IMR-90 (cell line): ENCODE measurements around the gene NDST3. TPM values are rescaled to one million over a fixed set of nuclear protein-coding genes. Genes with fewer than 3 reads are reported as not detected.

Source experiments
- ATAC-seq: fragments of 200-7000 bp; cut with Tn5 transposase; 2 replicates; pipeline ENCODE4 v1.9.1; 2020; ENCODE audit warnings: low read depth, mild to moderate bottlenecking, moderate library complexity
- BruUV-seq: library from RNA; stranded (reverse); fragments of 400-500 nt; replicated peaks from 2 replicates; lab custom pipeline; 2021; lab: Mats Ljungman, UMichigan
- CTCF ChIA-PET: fragments of 300-600 bp; formaldehyde crosslinking; extraction: SDS; loops from one replicate; lab custom pipeline; 2021; ENCODE audit warnings: antibody characterized with exemption; lab: Yijun Ruan, JAX
- POLR2A ChIA-PET: fragments of 300-600 bp; sonication (Branson Sonifier 250); formaldehyde crosslinking; loops from one replicate; lab custom pipeline; 2022; ENCODE audit warnings: antibody characterized with exemption; ENCODE audit not compliant: unreplicated experiment; lab: Charles Lee
- DNase-seq: peaks from one replicate; pipeline ENCODE4 v3.0.0; 2013
- H2AFZ ChIP-seq: replicated peaks from 2 replicates; pipeline ENCODE3; 2013; ENCODE audit warnings: low read length, mild to moderate bottlenecking; ENCODE audit not compliant: poor library complexity
- H2AK5ac ChIP-seq: 2 replicates; pipeline ENCODE4 v1.6.1; 2013; ENCODE audit warnings: low read depth, low read length, inconsistent platforms
- H2AK9ac ChIP-seq: replicated peaks from 2 replicates; pipeline ENCODE3; 2013; ENCODE audit warnings: mild to moderate bottlenecking, low read depth, low read length, moderate library complexity; ENCODE audit not compliant: poor library complexity
- H2BK120ac ChIP-seq: 2 replicates; pipeline ENCODE4 v1.6.1; 2013; ENCODE audit warnings: low read depth, low read length, inconsistent platforms
- H2BK15ac ChIP-seq: 3 replicates; pipeline ENCODE4 v1.6.1; 2013; ENCODE audit warnings: low read depth, low read length, inconsistent platforms
- H2BK20ac ChIP-seq: 2 replicates; pipeline ENCODE4 v1.6.1; 2013; ENCODE audit warnings: low read depth, mild to moderate bottlenecking, inconsistent platforms, low read length, moderate library complexity
- H2BK5ac ChIP-seq: 2 replicates; pipeline ENCODE4 v1.6.1; 2013; ENCODE audit warnings: mild to moderate bottlenecking, low read depth, low read length, inconsistent platforms; ENCODE audit not compliant: poor library complexity, severe bottlenecking
- H3K14ac ChIP-seq: replicated peaks from 2 replicates; pipeline ENCODE4 v1.6.1; 2013; ENCODE audit warnings: low read depth, low read length, inconsistent platforms
- H3K18ac ChIP-seq: 2 replicates; pipeline ENCODE4 v1.6.1; 2013; ENCODE audit warnings: low read depth, low read length, control low read depth
- H3K23ac ChIP-seq: 2 replicates; pipeline ENCODE4 v1.6.1; 2013; ENCODE audit warnings: low read depth, low read length, inconsistent platforms
- H3K27ac ChIP-seq: 2 replicates; pipeline ENCODE4 v1.5.1; 2013; ENCODE audit warnings: mild to moderate bottlenecking, control low read depth, low read length; ENCODE audit not compliant: insufficient read depth
- H3K27me3 ChIP-seq: 2 replicates; pipeline ENCODE4 v1.6.1; 2013; ENCODE audit warnings: low read length; ENCODE audit not compliant: control insufficient read depth, insufficient read depth
- H3K36me3 ChIP-seq: 2 replicates; pipeline ENCODE4 v1.6.1; 2013; ENCODE audit warnings: low read length, mixed read lengths; ENCODE audit not compliant: control insufficient read depth, insufficient read depth
- H3K4ac ChIP-seq: 2 replicates; pipeline ENCODE4 v1.6.1; 2013; ENCODE audit warnings: low read depth, low read length, inconsistent platforms
- H3K4me1 ChIP-seq: 2 replicates; pipeline ENCODE4 v1.6.1; 2013; ENCODE audit warnings: low read length, mixed read lengths; ENCODE audit not compliant: control insufficient read depth, insufficient read depth
- H3K4me2 ChIP-seq: 2 replicates; pipeline ENCODE4 v1.6.1; 2013; ENCODE audit warnings: low read depth, mild to moderate bottlenecking, control low read depth, low read length, moderate library complexity
- H3K4me3 ChIP-seq: 2 replicates; pipeline ENCODE4 v1.5.1; 2013; ENCODE audit warnings: low read depth, mild to moderate bottlenecking, control low read depth, low read length, moderate library complexity; ENCODE audit not compliant: insufficient read depth
- H3K56ac ChIP-seq: 2 replicates; pipeline ENCODE4 v1.6.1; 2013; ENCODE audit warnings: low read length, inconsistent platforms; ENCODE audit not compliant: insufficient read depth; ENCODE audit errors: extremely low read depth
- H3K79me1 ChIP-seq, 2 experiments: 2 replicates each; pipeline ENCODE4 v1.6.1; 2013; ENCODE audit warnings: low read length in 2 of 2, inconsistent platforms in 1 of 2, low read depth in 1 of 2
- H3K9ac ChIP-seq: 2 replicates; pipeline ENCODE4 v1.6.1; 2013; ENCODE audit warnings: low read depth, low read length, control low read depth
- H3K9me1 ChIP-seq: 2 replicates; pipeline ENCODE4 v1.6.1; 2013; ENCODE audit warnings: low read length, inconsistent platforms; ENCODE audit not compliant: insufficient read depth
- H3K9me3 ChIP-seq: 2 replicates; pipeline ENCODE4 v1.6.1; 2013; ENCODE audit warnings: low read length; ENCODE audit not compliant: control insufficient read depth, insufficient read depth
- H4K20me1 ChIP-seq: 2 replicates; pipeline ENCODE4 v1.6.1; 2013; ENCODE audit warnings: low read length, inconsistent platforms; ENCODE audit not compliant: insufficient read depth
- H4K5ac ChIP-seq: 2 replicates; pipeline ENCODE4 v1.6.1; 2013; ENCODE audit warnings: mild to moderate bottlenecking, low read depth, low read length, control low read depth
- H4K8ac ChIP-seq, 2 experiments: 2 replicates each; pipeline ENCODE4 v1.6.1; 2013; ENCODE audit warnings: low read depth in 2 of 2, low read length in 2 of 2, control low read depth in 1 of 2, inconsistent platforms in 1 of 2
- H4K91ac ChIP-seq: 2 replicates; pipeline ENCODE4 v1.6.1; 2013; ENCODE audit warnings: low read depth, low read length, inconsistent platforms; ENCODE audit not compliant: insufficient read depth
- BHLHE40 ChIP-seq: fragments of 150-350 bp; IDR thresholded peaks from 2 replicates; pipeline ENCODE4 v1.6.1; 2016; ENCODE audit warnings: mild to moderate bottlenecking, low read depth, low read length
- CEBPB ChIP-seq: IDR thresholded peaks from 2 replicates; pipeline ENCODE4 v1.6.1; 2012; ENCODE audit warnings: low read depth, low read length, improper control_type of control experiment
- CHD1 ChIP-seq: IDR thresholded peaks from 2 replicates; pipeline ENCODE4 v1.6.1; 2012; ENCODE audit warnings: low read depth, low read length, improper control_type of control experiment
- FOS ChIP-seq: fragments of 150-350 bp; IDR thresholded peaks from 2 replicates; pipeline ENCODE4 v1.6.1; 2016; ENCODE audit warnings: low read depth, low read length
- MAZ ChIP-seq: IDR thresholded peaks from 2 replicates; pipeline ENCODE4 v1.6.1; 2012; ENCODE audit warnings: low read depth, mild to moderate bottlenecking, low read length, improper control_type of control experiment, moderate library complexity, borderline replicate concordance
- MXI1 ChIP-seq: IDR thresholded peaks from 2 replicates; pipeline ENCODE4 v1.6.1; 2012; ENCODE audit warnings: low read depth, mild to moderate bottlenecking, low read length, moderate library complexity, borderline replicate concordance
- NFE2L2 ChIP-seq: fragments of 150-350 bp; IDR thresholded peaks from 2 replicates; pipeline ENCODE4 v1.6.1; 2016; ENCODE audit warnings: low read depth, mild to moderate bottlenecking, low read length
- POLR2A ChIP-seq: IDR thresholded peaks from 2 replicates; pipeline ENCODE4 v1.6.1; 2012; ENCODE audit warnings: mild to moderate bottlenecking, low read depth, low read length
- RAD21 ChIP-seq: IDR thresholded peaks from 2 replicates; pipeline ENCODE4 v1.6.1; 2012; ENCODE audit warnings: low read length, improper control_type of control experiment
- RCOR1 ChIP-seq: IDR thresholded peaks from 2 replicates; pipeline ENCODE4 v1.6.1; 2012; ENCODE audit warnings: mild to moderate bottlenecking, low read length, improper control_type of control experiment; ENCODE audit not compliant: insufficient replicate concordance
- RFX5 ChIP-seq: IDR thresholded peaks from 2 replicates; pipeline ENCODE4 v1.8.0; 2012; ENCODE audit warnings: low read depth, mild to moderate bottlenecking, low read length, moderate library complexity
- SMC3 ChIP-seq: fragments of 150-350 bp; IDR thresholded peaks from 2 replicates; pipeline ENCODE4 v1.6.1; 2016; ENCODE audit warnings: low read depth, mild to moderate bottlenecking, antibody characterized with exemption, low read length, moderate library complexity
- USF2 ChIP-seq: fragments of 150-350 bp; IDR thresholded peaks from 2 replicates; pipeline ENCODE4 v1.6.1; 2017; ENCODE audit warnings: mild to moderate bottlenecking, antibody characterized with exemption, low read length, low read depth
- WGBS, 2 experiments: methylation state at CpG; one replicate each; pipeline versions ENCODE4 v1.1.5 to v1.1.7; 2013; ENCODE audit warnings: missing lambda C conversion rate in 2 of 2; ENCODE audit not compliant: insufficient read length in 1 of 2; ENCODE audit errors: extremely low coverage in 2 of 2; 5-methylcytosine and 5-hydroxymethylcytosine counted together
- dilution Hi-C: fragments of 300-500 bp; cut with HindIII; formaldehyde crosslinking; loops from one replicate; pipeline ENCODE4 v1.14.3; 2018; ENCODE audit warnings: low sequenced_read_pairs; ENCODE audit not compliant: unreplicated experiment
- in situ Hi-C: fragments of 300-500 bp; cut with MboI; formaldehyde crosslinking; loops from 3 replicates; pipeline ENCODE4 v1.14.3; 2019; ENCODE audit warnings: low sequenced_read_pairs, inconsistent platforms, mixed read lengths
- intact Hi-C: fragments of 100-400 bp; cut with micrococcal nuclease; formaldehyde crosslinking; loops from 2 replicates; pipeline ENCODE4 v1.10.0; 2022
- polyA plus RNA-seq, 3 experiments: library from polyadenylated mRNA; depleted of rRNA; stranded (reverse); fragments of >200 nt; gene quantifications; 2 replicates each; pipeline ENCODE4 v1.2.3, GENCODE V29; 2012; ENCODE audit warnings: low replicate concordance in 1 of 3
- total RNA-seq: library from RNA; depleted of rRNA; stranded (reverse); fragments of >200 nt; gene quantifications from 2 replicates; pipeline ENCODE4 v1.2.3, GENCODE V29; 2012
- TF ChIP-seq, protein P1 (sequence below): fragments of 150-350 bp; IDR thresholded peaks from 2 replicates; pipeline ENCODE4 v1.6.1; 2016; ENCODE audit warnings: low read depth, mild to moderate bottlenecking, low read length, moderate library complexity, borderline replicate concordance
- TF ChIP-seq, protein P2 (sequence below): conservative IDR thresholded peaks from 2 replicates; pipeline ENCODE4 v1.5.1; 2012; ENCODE audit warnings: mild to moderate bottlenecking, low read depth, low read length, improper control_type of control experiment

Gene NDST3
- total and polyA plus RNA-seq, 2 of the 4 experiments (the other 2 are of a cell fraction) = 0.10 to 0.18 TPM

- Histone ChIP-seq H3K23ac (peak overlapping the region; percentile 47; the same call in 1 of the 2 replicates), H3K27me3 (no peaks in the 10 kb centered on the region), H2BK120ac (peak overlapping the region; percentile 78), H3K9me1 (peaks cover 6% of the 10 kb centered on the region), H3K14ac (peak overlapping the region; percentile 97), H2AK5ac (peak overlapping the region; percentile 33; the same call in 1 of the 2 replicates), H4K20me1 (no peaks in the 10 kb centered on the region), H3K9me3 (no peaks in the 10 kb centered on the region), H2BK20ac (peak overlapping the region; percentile 94; the same call in 1 of the 2 replicates), H4K91ac (peak overlapping the region; percentile 5; the same call in 1 of the 2 replicates), H4K5ac (peak overlapping the region; percentile 100; the same call in 1 of the 2 replicates), H4K8ac (peak overlapping the region; percentile 11 to 64; a peak in 1 of 4 replicates), H3K18ac (peak overlapping the region; percentile 98; the same call in 1 of the 2 replicates), H2BK15ac (peak overlapping the region; percentile 18; the same call in 2 of the 3 replicates), H3K27ac (no peak overlapping the region; the same call in 1 of the 2 replicates), H3K4ac (peak overlapping the region; percentile 88; the same call in 1 of the 2 replicates), H3K79me1 (peaks cover 2 to 14% of the 10 kb centered on the region in 2 experiments; a peak in 2 of 4 replicates), H2BK5ac (peak overlapping the region; percentile 88), H3K4me2 (peak overlapping the region; percentile 39; the same call in 1 of the 2 replicates), H3K9ac (no peak overlapping the region), H3K4me3 (no peak overlapping the region), H3K4me1 (peaks cover 19% of the 10 kb centered on the region), H3K36me3 (peaks cover 9% of the 10 kb centered on the region; the same call in 1 of the 2 replicates), H2AK9ac (no peak overlapping the region), H3K56ac (no peak overlapping the region), H2AFZ (no peak overlapping the region)
- WGBS, 2 experiments = no CpG with 5 or more reads among the region's 2 CpGs
- ATAC-seq (no peak; the same call in none of the 2 replicates), DNase-seq (peak; percentile 30)
- intact Hi-C loops (no loop called here), dilution Hi-C loops (no loop called here), in situ Hi-C loops (loop anchor here (5.0 to 25.0 kb wide), 2 partner anchors 41 to 221 kb away; no protein-coding TSS in a partner anchor)
- CTCF ChIA-PET = interaction anchor here (0.9 kb wide), 1 partner anchor 62 kb away, joined by 3 read pairs; the partner anchor contains the start of gene PRSS12
- BruUV-seq = no TSS peak
- POLR2A ChIA-PET = no interaction called here
- TF ChIP-seq BHLHE40 (no peak), CHD1 (no peak), CEBPB (no peak), MXI1 (no peak), MAZ (no peak), RAD21 (no peak), POLR2A (no peak), NFE2L2 (no peak), USF2 (no peak), FOS (no peak), SMC3 (no peak), RCOR1 (no peak), RFX5 (no peak)
- TF ChIP-seq, protein P1, sequence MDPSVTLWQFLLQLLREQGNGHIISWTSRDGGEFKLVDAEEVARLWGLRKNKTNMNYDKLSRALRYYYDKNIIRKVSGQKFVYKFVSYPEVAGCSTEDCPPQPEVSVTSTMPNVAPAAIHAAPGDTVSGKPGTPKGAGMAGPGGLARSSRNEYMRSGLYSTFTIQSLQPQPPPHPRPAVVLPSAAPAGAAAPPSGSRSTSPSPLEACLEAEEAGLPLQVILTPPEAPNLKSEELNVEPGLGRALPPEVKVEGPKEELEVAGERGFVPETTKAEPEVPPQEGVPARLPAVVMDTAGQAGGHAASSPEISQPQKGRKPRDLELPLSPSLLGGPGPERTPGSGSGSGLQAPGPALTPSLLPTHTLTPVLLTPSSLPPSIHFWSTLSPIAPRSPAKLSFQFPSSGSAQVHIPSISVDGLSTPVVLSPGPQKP = no peak
- TF ChIP-seq, protein P2, sequence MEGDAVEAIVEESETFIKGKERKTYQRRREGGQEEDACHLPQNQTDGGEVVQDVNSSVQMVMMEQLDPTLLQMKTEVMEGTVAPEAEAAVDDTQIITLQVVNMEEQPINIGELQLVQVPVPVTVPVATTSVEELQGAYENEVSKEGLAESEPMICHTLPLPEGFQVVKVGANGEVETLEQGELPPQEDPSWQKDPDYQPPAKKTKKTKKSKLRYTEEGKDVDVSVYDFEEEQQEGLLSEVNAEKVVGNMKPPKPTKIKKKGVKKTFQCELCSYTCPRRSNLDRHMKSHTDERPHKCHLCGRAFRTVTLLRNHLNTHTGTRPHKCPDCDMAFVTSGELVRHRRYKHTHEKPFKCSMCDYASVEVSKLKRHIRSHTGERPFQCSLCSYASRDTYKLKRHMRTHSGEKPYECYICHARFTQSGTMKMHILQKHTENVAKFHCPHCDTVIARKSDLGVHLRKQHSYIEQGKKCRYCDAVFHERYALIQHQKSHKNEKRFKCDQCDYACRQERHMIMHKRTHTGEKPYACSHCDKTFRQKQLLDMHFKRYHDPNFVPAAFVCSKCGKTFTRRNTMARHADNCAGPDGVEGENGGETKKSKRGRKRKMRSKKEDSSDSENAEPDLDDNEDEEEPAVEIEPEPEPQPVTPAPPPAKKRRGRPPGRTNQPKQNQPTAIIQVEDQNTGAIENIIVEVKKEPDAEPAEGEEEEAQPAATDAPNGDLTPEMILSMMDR = no peak
Measured at GRCh38 chr4:118290951-118291350, 256.7 kb downstream of the NDST3 start.
